ENCODE measurements around the gene TTLL11.

DNA sequence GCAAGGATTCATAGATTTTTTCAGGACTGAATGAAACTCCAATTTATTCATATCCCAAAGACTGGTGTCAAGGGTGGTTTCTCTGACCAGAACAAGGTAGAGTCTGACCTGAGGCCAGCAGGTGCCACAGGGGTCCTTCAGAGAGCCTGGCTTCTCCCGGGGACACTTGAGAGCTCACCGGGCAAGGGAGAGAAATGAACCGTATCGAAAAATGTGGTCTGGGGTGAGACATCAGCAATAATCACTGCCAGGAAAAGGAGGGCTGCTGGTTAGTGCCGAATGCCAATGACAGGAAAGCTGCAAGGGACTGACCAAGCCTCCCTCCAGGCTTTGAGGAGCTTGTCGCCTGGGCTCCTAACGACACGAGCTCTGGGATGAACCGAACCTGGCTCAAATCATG, 142.7 kb downstream of the TTLL11 start:
- no peak for TF ChIP-seq CTBP2 (IDR thresholded peaks at IDR 0.05; ENCODE audit: borderline replicate concordance, insufficient read depth, insufficient read length, low read length)
- no peak for TF ChIP-seq EP300 (IDR thresholded peaks at IDR 0.05; ENCODE audit: borderline replicate concordance in 1 of 2, low read depth in 2 of 2, low read length in 2 of 2)
- TF ChIP-seq, protein P1, sequence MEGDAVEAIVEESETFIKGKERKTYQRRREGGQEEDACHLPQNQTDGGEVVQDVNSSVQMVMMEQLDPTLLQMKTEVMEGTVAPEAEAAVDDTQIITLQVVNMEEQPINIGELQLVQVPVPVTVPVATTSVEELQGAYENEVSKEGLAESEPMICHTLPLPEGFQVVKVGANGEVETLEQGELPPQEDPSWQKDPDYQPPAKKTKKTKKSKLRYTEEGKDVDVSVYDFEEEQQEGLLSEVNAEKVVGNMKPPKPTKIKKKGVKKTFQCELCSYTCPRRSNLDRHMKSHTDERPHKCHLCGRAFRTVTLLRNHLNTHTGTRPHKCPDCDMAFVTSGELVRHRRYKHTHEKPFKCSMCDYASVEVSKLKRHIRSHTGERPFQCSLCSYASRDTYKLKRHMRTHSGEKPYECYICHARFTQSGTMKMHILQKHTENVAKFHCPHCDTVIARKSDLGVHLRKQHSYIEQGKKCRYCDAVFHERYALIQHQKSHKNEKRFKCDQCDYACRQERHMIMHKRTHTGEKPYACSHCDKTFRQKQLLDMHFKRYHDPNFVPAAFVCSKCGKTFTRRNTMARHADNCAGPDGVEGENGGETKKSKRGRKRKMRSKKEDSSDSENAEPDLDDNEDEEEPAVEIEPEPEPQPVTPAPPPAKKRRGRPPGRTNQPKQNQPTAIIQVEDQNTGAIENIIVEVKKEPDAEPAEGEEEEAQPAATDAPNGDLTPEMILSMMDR (IDR thresholded peaks at IDR 0.05; ENCODE audit: control extremely low read depth in 1 of 3, insufficient read depth in 1 of 3, low read depth in 1 of 3, low read length in 3 of 3): no peak

Measured in H1 (cell line).